H1 (cell line): ENCODE measurements around the gene MEF2B. TPM values are rescaled to one million over a fixed set of nuclear protein-coding genes. Genes with fewer than 3 reads are reported as not detected.

Source experiments
- CEBPB ChIP-seq: IDR thresholded peaks from 2 replicates; pipeline ENCODE4 v1.6.1; 2012; ENCODE audit warnings: low read depth, low read length
- CHD7 ChIP-seq: fragments of 300-600 bp; sonication (generic); IDR thresholded peaks from 2 replicates; pipeline ENCODE4 v1.7.1; 2012; ENCODE audit warnings: low read length, moderate library complexity, mild to moderate bottlenecking, inconsistent platforms; ENCODE audit not compliant: insufficient replicate concordance
- CREB1 ChIP-seq: IDR thresholded peaks from 2 replicates; pipeline ENCODE4 v1.6.1; 2012; ENCODE audit warnings: inconsistent platforms
- EZH2 ChIP-seq: fragments of 200-600 bp; sonication (generic); IDR thresholded peaks from 2 replicates; pipeline ENCODE4 v1.7.1; 2012; ENCODE audit warnings: low read depth, mild to moderate bottlenecking, moderate library complexity, low read length, inconsistent platforms; ENCODE audit not compliant: severe bottlenecking
- KDM4A ChIP-seq: IDR thresholded peaks from one replicate; pipeline ENCODE4 v1.7.1; 2012; ENCODE audit warnings: low read depth, mild to moderate bottlenecking, moderate library complexity, low read length, inconsistent platforms; ENCODE audit not compliant: severe bottlenecking
- POLR2A ChIP-seq, 2 experiments: IDR thresholded peaks; 1 replicate in 1 of 2; 2 replicates in 1 of 2; pipeline ENCODE4 v1.6.1; 2011; ENCODE audit warnings: low read depth in 2 of 2, low read length in 2 of 2, mild to moderate bottlenecking in 2 of 2; ENCODE audit errors: control extremely low read depth in 1 of 2
- RXRA ChIP-seq: IDR thresholded peaks from 2 replicates; pipeline ENCODE4 v1.6.1; 2011; ENCODE audit warnings: low read depth, mild to moderate bottlenecking, low read length, moderate library complexity; ENCODE audit not compliant: insufficient read depth
- SIN3A ChIP-seq, 2 experiments: IDR thresholded peaks in 1 of 2; conservative IDR thresholded peaks in 1 of 2; 2 replicates each; pipeline ENCODE4 v1.6.1; 2011 to 2012; ENCODE audit warnings: low read length in 2 of 2, improper control_type of control experiment in 1 of 2, low read depth in 1 of 2, mild to moderate bottlenecking in 1 of 2
- YY1 ChIP-seq: IDR thresholded peaks from 2 replicates; pipeline ENCODE4 v1.6.1; 2011; ENCODE audit warnings: low read depth, mild to moderate bottlenecking, low read length
- polyA plus RNA-seq, 7 experiments: library from polyadenylated mRNA; depleted of rRNA in 3 of 7; stranded (reverse) in 5 of 7; unstranded in 2 of 7; fragments of >200 nt in 5 of 7; fragments of 200-250 nt in 2 of 7; gene quantifications; 1 replicate in 5 of 7; 2 replicates in 1 of 7; 4 replicates in 1 of 7; pipeline versions ENCODE4 v1.2.1 to v1.2.3, GENCODE V29; 2011 to 2013; ENCODE audit warnings: missing spikeins in 2 of 7, mixed read lengths in 2 of 7
- total RNA-seq: library from RNA; stranded (reverse); fragmentation: NEBNext Ultra II Directional; extraction: Animal tissue kit (Norgen Biotek cat#: 25700); gene quantifications from 2 replicates; pipeline ENCODE4 v1.2.1, GENCODE V29; 2021
- TF ChIP-seq, protein P1 (sequence below): IDR thresholded peaks from 2 replicates; pipeline ENCODE4 v1.6.1; 2012; ENCODE audit warnings: inconsistent platforms

Gene MEF2B
- total and polyA plus RNA-seq, 2 of the 8 experiments (the other 6 are each of a cell fraction or from before 2014, with no cell fraction given): 2.8 to 3.7 TPM

GRCh38 chr19:19134687-19135158, 35.3 kb downstream of the MEF2B start (continued):
- TF ChIP-seq CHD7: no peak
- 0 out of 4 replicates have a peak, but pooled peaks of 1 of the 2 experiments have one; percentile 48 for TF ChIP-seq SIN3A (conservative IDR thresholded peaks at IDR 0.05 in 1 of 2, IDR thresholded peaks at IDR 0.05 in 1 of 2; ENCODE audit: low read depth in 1 of 2, low read length in 2 of 2)
- peak; percentile 70 for TF ChIP-seq CREB1
- no peak for TF ChIP-seq CEBPB
- TF ChIP-seq, protein P1, sequence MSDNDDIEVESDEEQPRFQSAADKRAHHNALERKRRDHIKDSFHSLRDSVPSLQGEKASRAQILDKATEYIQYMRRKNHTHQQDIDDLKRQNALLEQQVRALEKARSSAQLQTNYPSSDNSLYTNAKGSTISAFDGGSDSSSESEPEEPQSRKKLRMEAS: peak; percentile 38; the same call in 1 of the 2 replicates
- no peak for TF ChIP-seq YY1
- TF ChIP-seq POLR2A (IDR thresholded peaks at IDR 0.05; ENCODE audit: control extremely low read depth in 1 of 2, low read depth in 2 of 2, low read length in 2 of 2): peak in 1 of 2 experiments; percentile 59; a peak in 2 of 3 replicates
- no peak for TF ChIP-seq RXRA
- no peak for TF ChIP-seq EZH2
- peak; percentile 30 for TF ChIP-seq KDM4A
